Transverse colon (tissue), 4 donors: ENCODE data around the gene MYRIP. TPM values are rescaled to one million over a fixed set of nuclear protein-coding genes. Genes with fewer than 3 reads are reported as not detected.

Experiments used
- DNase-seq: peaks from one replicate; pipeline ENCODE4 v3.0.0-alpha.2; 2019
- H3K27ac ChIP-seq, 4 donors: fragments of 200-600 bp; sonication (generic); 2 replicates each; pipeline ENCODE4 v1.5.1; 2016 to 2018; ENCODE audit warnings: inconsistent platforms in 4 of 4
- H3K27me3 ChIP-seq: fragments of 200-600 bp; sonication (generic); 2 replicates; pipeline ENCODE4 v1.5.1; 2017; ENCODE audit warnings: inconsistent platforms
- H3K36me3 ChIP-seq, 4 donors: fragments of 200-600 bp; sonication (generic); 2 replicates each; pipeline ENCODE4 v1.5.1; 2017 to 2019; ENCODE audit warnings: inconsistent platforms in 4 of 4
- H3K4me1 ChIP-seq, 4 donors: fragments of 200-600 bp; sonication (generic); 2 replicates each; pipeline ENCODE4 v1.5.1; 2017 to 2020; ENCODE audit warnings: inconsistent platforms in 4 of 4
- H3K4me3 ChIP-seq, 4 donors: fragments of 200-600 bp; sonication (generic); 1 replicate in 1 of 4; 2 replicates in 3 of 4; pipeline versions ENCODE4 v1.5.1 to v1.6.1; 2017 to 2019; ENCODE audit warnings: inconsistent platforms in 4 of 4
- H3K9me3 ChIP-seq, 2 donors: fragments of 200-600 bp; sonication (generic); 2 replicates each; pipeline ENCODE4 v1.5.1; 2017 to 2019; ENCODE audit warnings: inconsistent platforms in 2 of 2
- EP300 ChIP-seq: sonication (generic); formaldehyde crosslinking; IDR thresholded peaks from one replicate; pipeline ENCODE4 v1.6.1; 2017; ENCODE audit warnings: antibody characterized with exemption, low read depth
- POLR2A ChIP-seq: fragments of 450-650 bp; IDR thresholded peaks from one replicate; pipeline ENCODE4 v1.6.1; 2016; ENCODE audit warnings: antibody characterized with exemption, mild to moderate bottlenecking, moderate library complexity
- POLR2AphosphoS5 ChIP-seq, 3 donors: sonication (generic); formaldehyde crosslinking; IDR thresholded peaks; one replicate each; pipeline ENCODE4 v1.6.1; 2016; ENCODE audit warnings: antibody characterized with exemption in 3 of 3
- WGBS, 2 donors: methylation state at CpG; one replicate each; pipeline ENCODE4 v1.1.5; 2018; ENCODE audit warnings: low coverage in 1 of 2; 5-methylcytosine and 5-hydroxymethylcytosine counted together
- in situ Hi-C, 4 donors: fragments of 200-750 bp; cut with MboI; loops; one replicate each; pipeline versions ENCODE4 v1.15.0 to v1.15.1; 2017; ENCODE audit warnings: low sequenced_read_pairs in 3 of 4, low pct_ligation_motif_present in 1 of 4, low pct_unique_long_range_greater_than_20kb in 1 of 4
- intact Hi-C: fragments of 100-400 bp; cut with DNase I; formaldehyde crosslinking; loops from one replicate; pipeline ENCODE4 v1.15.1; 2023; ENCODE audit warnings: low total_unique reads
- total RNA-seq, 4 donors: library from RNA; depleted of rRNA; stranded (reverse); fragments of >200 nt; gene quantifications; one replicate each; pipeline ENCODE4 v1.1.0, GENCODE V29; 2016
- TF ChIP-seq, protein P1 (sequence below), 5 experiments: fragments of 200-600 bp in 3 of 5; fragments of 450-650 bp in 2 of 5; sonication (generic) in 3 of 5; IDR thresholded peaks; 1 replicate in 2 of 5; 2 replicates in 3 of 5; pipeline ENCODE4 v1.5.1; 2016 to 2017; ENCODE audit warnings: antibody characterized with exemption in 5 of 5, inconsistent platforms in 3 of 5, mild to moderate bottlenecking in 2 of 5, moderate library complexity in 1 of 5

Gene MYRIP
- total RNA-seq, 4 donors from 2014 or later = 2.6 to 19.7 (median 5.4) TPM

- intact Hi-C loops = no loop called here
- in situ Hi-C loops = no loop called here
- 86 to 91% methylated on average over 1 to 4 of the region's 4 CpGs for WGBS, 2 donors
- no peaks in the 10 kb centered on the region for H3K36me3 ChIP-seq
- H3K4me1 ChIP-seq = no peaks in the 10 kb centered on the region
- no peak overlapping the region for H3K27ac ChIP-seq
- H3K27me3 ChIP-seq = no peaks in the 10 kb centered on the region
- DNase-seq = no peak
- TF ChIP-seq, protein P1, sequence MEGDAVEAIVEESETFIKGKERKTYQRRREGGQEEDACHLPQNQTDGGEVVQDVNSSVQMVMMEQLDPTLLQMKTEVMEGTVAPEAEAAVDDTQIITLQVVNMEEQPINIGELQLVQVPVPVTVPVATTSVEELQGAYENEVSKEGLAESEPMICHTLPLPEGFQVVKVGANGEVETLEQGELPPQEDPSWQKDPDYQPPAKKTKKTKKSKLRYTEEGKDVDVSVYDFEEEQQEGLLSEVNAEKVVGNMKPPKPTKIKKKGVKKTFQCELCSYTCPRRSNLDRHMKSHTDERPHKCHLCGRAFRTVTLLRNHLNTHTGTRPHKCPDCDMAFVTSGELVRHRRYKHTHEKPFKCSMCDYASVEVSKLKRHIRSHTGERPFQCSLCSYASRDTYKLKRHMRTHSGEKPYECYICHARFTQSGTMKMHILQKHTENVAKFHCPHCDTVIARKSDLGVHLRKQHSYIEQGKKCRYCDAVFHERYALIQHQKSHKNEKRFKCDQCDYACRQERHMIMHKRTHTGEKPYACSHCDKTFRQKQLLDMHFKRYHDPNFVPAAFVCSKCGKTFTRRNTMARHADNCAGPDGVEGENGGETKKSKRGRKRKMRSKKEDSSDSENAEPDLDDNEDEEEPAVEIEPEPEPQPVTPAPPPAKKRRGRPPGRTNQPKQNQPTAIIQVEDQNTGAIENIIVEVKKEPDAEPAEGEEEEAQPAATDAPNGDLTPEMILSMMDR (IDR thresholded peaks at IDR 0.05) = no peak
- TF ChIP-seq POLR2A (no peak), POLR2AphosphoS5 (IDR thresholded peaks at IDR 0.05) (no peak), EP300 (no peak)
- no peak overlapping the region for H3K4me3 ChIP-seq
- H3K9me3 ChIP-seq = no peaks in the 10 kb centered on the region
These were observed 236.7 kb downstream of the MYRIP start for GRCh38 chr3:40046149-40046548.

GRCh38 chr3:40047406-40047805, 238.0 kb downstream of the MYRIP start:
- no peaks in the 10 kb centered on the region for H3K4me1 ChIP-seq
- DNase-seq = no peak
- no peaks in the 10 kb centered on the region for H3K9me3 ChIP-seq
- TF ChIP-seq, protein P1 (IDR thresholded peaks at IDR 0.05) = no peak
- TF ChIP-seq POLR2AphosphoS5 (IDR thresholded peaks at IDR 0.05) (no peak), POLR2A (no peak), EP300 (no peak)
- no peaks in the 10 kb centered on the region for H3K27me3 ChIP-seq
- WGBS, 2 donors = 91 to 95% methylated on average over 2 of the region's 2 CpGs
- H3K27ac ChIP-seq = no peak overlapping the region
- H3K36me3 ChIP-seq = no peaks in the 10 kb centered on the region
- in situ Hi-C loops (no loop called here), intact Hi-C loops (no loop called here)
- H3K4me3 ChIP-seq = no peak overlapping the region

DNA sequence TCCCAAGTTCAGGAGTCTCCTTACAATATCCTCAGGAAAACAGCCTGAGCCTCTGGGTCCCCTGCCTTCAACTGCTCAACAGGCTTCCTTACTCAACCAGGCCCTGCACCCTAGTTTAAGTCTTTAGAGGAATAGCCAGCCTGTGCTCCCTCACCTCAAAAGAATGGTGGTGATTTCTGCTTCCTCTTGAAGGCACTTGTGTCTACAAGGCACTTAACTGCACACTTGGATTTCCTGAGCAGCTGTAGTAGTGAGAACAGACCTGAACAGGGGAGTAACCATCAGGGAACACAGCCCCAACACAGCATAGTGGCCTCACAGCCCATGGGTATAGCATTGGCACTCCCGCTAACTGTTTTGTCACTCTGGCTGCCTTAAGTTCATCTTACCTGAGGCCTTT, 244.3 kb downstream of the MYRIP start:
- TF ChIP-seq POLR2A = no peak
- no peak for TF ChIP-seq EP300
- TF ChIP-seq POLR2AphosphoS5 (IDR thresholded peaks at IDR 0.05) = no peak
- TF ChIP-seq, protein P1 (IDR thresholded peaks at IDR 0.05) = no peak
- Histone ChIP-seq H3K4me3 (no peak overlapping the region), H3K4me1 (no peaks in the 10 kb centered on the region), H3K27me3 (no peaks in the 10 kb centered on the region), H3K9me3 (no peaks in the 10 kb centered on the region), H3K27ac (no peak overlapping the region), H3K36me3 (no peaks in the 10 kb centered on the region)
- no peak for DNase-seq
- intact Hi-C loops = no loop called here
- WGBS, 2 donors = 100% methylated on average over 1 of the region's 1 CpG; no CpG with 5 or more reads in 1 of the 2 donors
- in situ Hi-C loops = no loop called here

- H3K36me3 ChIP-seq = no peaks in the 10 kb centered on the region
- TF ChIP-seq, protein P1 (IDR thresholded peaks at IDR 0.05) = no peak
- TF ChIP-seq POLR2AphosphoS5 (IDR thresholded peaks at IDR 0.05) (no peak), EP300 (no peak), POLR2A (no peak)
- H3K9me3 ChIP-seq = no peaks in the 10 kb centered on the region
- H3K4me1 ChIP-seq = no peaks in the 10 kb centered on the region
- intact Hi-C loops (no loop called here), in situ Hi-C loops (no loop called here)
- 86 to 90% methylated on average over 2 to 3 of the region's 3 CpGs for WGBS, 2 donors
- no peaks in the 10 kb centered on the region for H3K27me3 ChIP-seq
- H3K27ac ChIP-seq = no peak overlapping the region
- no peak overlapping the region for H3K4me3 ChIP-seq
- DNase-seq = no peak
These were observed 245.3 kb downstream of the MYRIP start for GRCh38 chr3:40054568-40055222.
